MCF 10A (cell line): ENCODE results near the gene OR8B8. TPM values are rescaled to one million over a fixed set of nuclear protein-coding genes. Genes with fewer than 3 reads are reported as not detected.
A peak's percentile ranks its signal among the peaks of the same experiment; 100 is the strongest.

ENCODE experiments used
- Bru-seq: library from RNA; stranded (reverse); fragments of 400-500 nt; gene quantifications from one replicate; lab custom pipeline; 2021; lab: Mats Ljungman, UMichigan
- BruChase-seq, 2 experiments: library from RNA; stranded (reverse); fragments of 400-500 nt; gene quantifications; one replicate each; lab custom pipeline; 2021; lab: Mats Ljungman, UMichigan
- BruUV-seq: library from RNA; stranded (reverse); fragments of 400-500 nt; replicated peaks from 2 replicates; lab custom pipeline; 2021; lab: Mats Ljungman, UMichigan
- CTCF ChIA-PET: fragments of 300-600 bp; sonication (Branson Sonifier 250); formaldehyde crosslinking; extraction: SDS; loops from one replicate; lab custom pipeline; 2021; ENCODE audit warnings: antibody characterized with exemption, inconsistent platforms; lab: Yijun Ruan, JAX
- POLR2A ChIA-PET: fragments of 300-600, 350-650 bp; sonication (Branson Sonifier 250); formaldehyde crosslinking; extraction: SDS; loops from one replicate; lab custom pipeline; 2020; ENCODE audit warnings: antibody characterized with exemption, inconsistent platforms; lab: Yijun Ruan, JAX
- DNase-seq: peaks from one replicate; pipeline ENCODE4 v3.0.0-alpha.2; 2018; ENCODE audit not compliant: unreplicated experiment
- H3K27ac Mint-ChIP-seq: one replicate; pipeline ENCODE4 v1.8.0; 2022; ENCODE audit warnings: mild to moderate bottlenecking, low read depth, mixed read lengths; ENCODE audit not compliant: unreplicated experiment
- H3K27me3 Mint-ChIP-seq: one replicate; pipeline ENCODE4 v1.8.0; 2022; ENCODE audit warnings: mixed read lengths; ENCODE audit not compliant: insufficient read depth, unreplicated experiment
- H3K36me3 Mint-ChIP-seq: one replicate; pipeline ENCODE4 v1.8.0; 2022; ENCODE audit warnings: mild to moderate bottlenecking, moderate library complexity, mixed read lengths; ENCODE audit not compliant: insufficient read depth, unreplicated experiment
- H3K4me1 Mint-ChIP-seq: one replicate; pipeline ENCODE4 v1.8.0; 2022; ENCODE audit warnings: mixed read lengths; ENCODE audit not compliant: insufficient read depth, unreplicated experiment
- H3K4me3 Mint-ChIP-seq: one replicate; pipeline ENCODE4 v1.8.0; 2022; ENCODE audit warnings: mild to moderate bottlenecking, moderate library complexity, mixed read lengths; ENCODE audit not compliant: unreplicated experiment
- H3K9me3 Mint-ChIP-seq: one replicate; pipeline ENCODE4 v1.8.0; 2022; ENCODE audit warnings: mixed read lengths; ENCODE audit not compliant: unreplicated experiment
- CTCF ChIP-seq: fragments of 200-600 bp; IDR thresholded peaks from one replicate; pipeline ENCODE4 v1.8.0; 2022; ENCODE audit warnings: antibody characterized with exemption, mild to moderate bottlenecking; ENCODE audit not compliant: unreplicated experiment
- intact Hi-C: fragments of 100-400 bp; cut with micrococcal nuclease; formaldehyde crosslinking; loops from 2 replicates; pipeline ENCODE4 v1.14.1; 2022
- long read RNA-seq: library from polyadenylated mRNA; stranded (forward); transcript quantifications from one replicate; pipeline ENCODE4 v2.0.0, GENCODE V29; 2022
- total RNA-seq: library from RNA; stranded (reverse); gene quantifications from 2 replicates; pipeline ENCODE4 v1.2.3, GENCODE V29; 2022

The OR8B8 gene
- total RNA-seq (not detected in 2 replicates), Bru-seq, nascent RNA (not detected), BruChase-seq, experiment 1, labeled RNA remaining after a 6-hour chase (not detected), BruChase-seq, experiment 2, labeled RNA remaining after a 2-hour chase (not detected)
- long read RNA-seq, result 0 reads

- intact Hi-C loops, result no loop called here
- CTCF ChIA-PET, result interaction anchor here (0.6 kb wide), 1 partner anchor 111 kb away, joined by 5 read pairs; no protein-coding TSS in a partner anchor
- Mint-ChIP-seq H3K4me3 (no peak within 1 kb of the TSS), H3K27ac (no peak within 1 kb of the TSS), H3K27me3 (peaks cover 8% of the 10 kb centered on the region), H3K9me3 (no peaks in the 10 kb centered on the region), H3K4me1 (peaks cover 5% of the 10 kb centered on the region), H3K36me3 (no peaks in the 10 kb centered on the region)
- no TSS peak for BruUV-seq
- no peak for DNase-seq
- POLR2A ChIA-PET, result interaction anchor here (0.6 kb wide), 1 partner anchor 356 kb away, joined by 3 read pairs; no protein-coding TSS in a partner anchor
- TF ChIP-seq CTCF, result no peak
Observed at GRCh38 chr11:124445646-124446150, at the start of gene OR8B8. Gene OR8B8, minus strand, starts transcription at chr11:124445696. Its CDS starts 4,611 bp downstream, at chr11:124441085.

GRCh38 chr11:124493016-124493655, 47.6 kb upstream of the OR8B8 start:
- ChIA-PET POLR2A (no interaction called here), CTCF (no interaction called here)
- peaks cover 34% of the 10 kb centered on the region for H3K27me3 Mint-ChIP-seq
- H3K36me3 Mint-ChIP-seq, result no peaks in the 10 kb centered on the region
- no peak for TF ChIP-seq CTCF
- H3K9me3 Mint-ChIP-seq, result no peaks in the 10 kb centered on the region
- no TSS peak for BruUV-seq
- H3K27ac Mint-ChIP-seq, result no peak overlapping the region
- DNase-seq, result no peak
- no peak overlapping the region for H3K4me3 Mint-ChIP-seq
- no peaks in the 10 kb centered on the region for H3K4me1 Mint-ChIP-seq
- intact Hi-C loops, result no loop called here

- Mint-ChIP-seq H3K27ac (no peak overlapping the region), H3K9me3 (no peaks in the 10 kb centered on the region), H3K27me3 (peaks cover 20% of the 10 kb centered on the region), H3K4me3 (no peak overlapping the region), H3K36me3 (no peaks in the 10 kb centered on the region), H3K4me1 (peaks cover 20% of the 10 kb centered on the region)
- intact Hi-C loops, result no loop called here
- ChIA-PET CTCF (no interaction called here), POLR2A (no interaction called here)
- peak; percentile 6 for TF ChIP-seq CTCF
- no TSS peak for BruUV-seq
- DNase-seq, result peak; percentile 26
Observed at GRCh38 chr11:124483422-124483821, 37.9 kb upstream of the OR8B8 start.

GRCh38 chr11:124482362-124483147, 37.1 kb upstream of the OR8B8 start:
- peak; percentile 51 for DNase-seq

More at GRCh38 chr11:124482362-124483147, 37.1 kb upstream of the OR8B8 start:
- no TSS peak for BruUV-seq
- ChIA-PET CTCF (no interaction called here), POLR2A (no interaction called here)
- Mint-ChIP-seq H3K36me3 (no peaks in the 10 kb centered on the region), H3K9me3 (no peaks in the 10 kb centered on the region), H3K4me1 (peaks cover 20% of the 10 kb centered on the region), H3K4me3 (peak overlapping the region; percentile 57), H3K27me3 (peaks cover 19% of the 10 kb centered on the region), H3K27ac (peak overlapping the region; percentile 33)
- TF ChIP-seq CTCF, result no peak
- intact Hi-C loops, result no loop called here
